Suprapubic skin (tissue), 4 donors: ENCODE data around the gene ZNF483. TPM values are rescaled to one million over a fixed set of nuclear protein-coding genes. Genes with fewer than 3 reads are reported as not detected.
A peak's percentile ranks its signal among the peaks of the same experiment; 100 is the strongest.

Experiments
- DNase-seq, 2 donors: peaks; one replicate each; pipeline ENCODE4 v3.0.0-alpha.2; 2019; ENCODE audit warnings: low spot score in 2 of 2
- H3K27ac ChIP-seq: fragments of 200-600 bp; sonication (generic); one replicate; pipeline ENCODE4 v1.5.1; 2019
- H3K27me3 ChIP-seq: fragments of 200-600 bp; sonication (generic); one replicate; pipeline ENCODE4 v1.5.1; 2019
- H3K36me3 ChIP-seq: fragments of 200-600 bp; sonication (generic); one replicate; pipeline ENCODE4 v1.5.1; 2019
- H3K4me1 ChIP-seq: fragments of 200-600 bp; sonication (generic); one replicate; pipeline ENCODE4 v1.5.1; 2019
- H3K4me3 ChIP-seq: fragments of 200-600 bp; sonication (generic); one replicate; pipeline ENCODE4 v1.5.1; 2019; ENCODE audit warnings: mild to moderate bottlenecking
- H3K9me3 ChIP-seq: fragments of 200-600 bp; sonication (generic); one replicate; pipeline ENCODE4 v1.5.1; 2019
- CTCF ChIP-seq, 2 donors: fragments of 200-600 bp in 1 of 2; fragments of 450-650 bp in 1 of 2; sonication (generic) in 1 of 2; IDR thresholded peaks; one replicate each; pipeline ENCODE4 v1.5.1; 2016 to 2019; ENCODE audit warnings: antibody characterized with exemption in 2 of 2, mild to moderate bottlenecking in 1 of 2, moderate library complexity in 1 of 2
- EP300 ChIP-seq: sonication (generic); formaldehyde crosslinking; IDR thresholded peaks from one replicate; pipeline ENCODE4 v1.6.1; 2017; ENCODE audit warnings: antibody characterized with exemption
- POLR2A ChIP-seq, 2 donors: fragments of 450-650 bp; IDR thresholded peaks; one replicate each; pipeline ENCODE4 v1.6.1; 2017; ENCODE audit warnings: antibody characterized with exemption in 2 of 2, mild to moderate bottlenecking in 2 of 2, moderate library complexity in 2 of 2
- POLR2AphosphoS5 ChIP-seq, 3 donors: sonication (generic); formaldehyde crosslinking; IDR thresholded peaks; one replicate each; pipeline ENCODE4 v1.6.1; 2017; ENCODE audit warnings: antibody characterized with exemption in 3 of 3
- WGBS: methylation state at CpG from one replicate; pipeline ENCODE4 v1.1.5; 2018; 5-methylcytosine and 5-hydroxymethylcytosine counted together
- total RNA-seq, 4 donors: library from RNA; depleted of rRNA; stranded (reverse); fragments of >200 nt; gene quantifications; one replicate each; pipeline ENCODE4 v1.1.0, GENCODE V29; 2016

ZNF483 gene
- 1 to 10 TPM; 1.4 to 4.5 (median 2.5) TPM for total RNA-seq

- DNase-seq, result peak in 1 of 2 donors; percentile 77
- H3K27ac ChIP-seq, result no peak within 1 kb of the TSS
Observed at GRCh38 chr9:111525056-111525977, at the start of gene ZNF483. Gene ZNF483 (plus strand): TSS chr9:111525179. CDS start chr9:111527396, 2,217 bp downstream.

GRCh38 chr9:111475195-111475594, 49.8 kb upstream of the ZNF483 start:
- Histone ChIP-seq H3K9me3 (no peaks in the 10 kb centered on the region), H3K4me1 (peaks cover 25% of the 10 kb centered on the region), H3K36me3 (no peaks in the 10 kb centered on the region), H3K4me3 (no peak overlapping the region), H3K27ac (no peak overlapping the region), H3K27me3 (no peaks in the 10 kb centered on the region)
- 80% methylated on average over 2 of the region's 2 CpGs for WGBS
- TF ChIP-seq POLR2A (IDR thresholded peaks at IDR 0.05), result no peak
- no peak for TF ChIP-seq CTCF (IDR thresholded peaks at IDR 0.05)
- TF ChIP-seq POLR2AphosphoS5 (IDR thresholded peaks at IDR 0.05), result no peak
- no peak for TF ChIP-seq EP300
- no peak for DNase-seq

More at GRCh38 chr9:111525056-111525977, at the start of gene ZNF483:
- Histone ChIP-seq H3K27me3 (no peaks in the 10 kb centered on the region), H3K4me1 (peaks cover 14% of the 10 kb centered on the region), H3K36me3 (no peaks in the 10 kb centered on the region), H3K4me3 (peak within 1 kb of the TSS; percentile 65), H3K9me3 (no peaks in the 10 kb centered on the region)
- WGBS, result 3% methylated on average over 27 of the region's 66 CpGs
- no peak for TF ChIP-seq POLR2AphosphoS5 (IDR thresholded peaks at IDR 0.05)
- no peak for TF ChIP-seq CTCF (IDR thresholded peaks at IDR 0.05)
- no peak for TF ChIP-seq POLR2A (IDR thresholded peaks at IDR 0.05)
- TF ChIP-seq EP300, result no peak

- no peak for DNase-seq
- TF ChIP-seq CTCF (IDR thresholded peaks at IDR 0.05), result no peak
- TF ChIP-seq POLR2A (IDR thresholded peaks at IDR 0.05), result no peak
- no peak for TF ChIP-seq EP300
- no peak for TF ChIP-seq POLR2AphosphoS5 (IDR thresholded peaks at IDR 0.05)
- Histone ChIP-seq H3K36me3 (no peaks in the 10 kb centered on the region), H3K27me3 (no peaks in the 10 kb centered on the region), H3K27ac (no peak overlapping the region), H3K9me3 (no peaks in the 10 kb centered on the region), H3K4me3 (no peak overlapping the region), H3K4me1 (peaks cover 36% of the 10 kb centered on the region)
- WGBS, result 92% methylated on average over 3 of the region's 3 CpGs
Observed at GRCh38 chr9:111477677-111478076, 47.3 kb upstream of the ZNF483 start.

GRCh38 chr9:111481885-111482636, 42.9 kb upstream of the ZNF483 start:
- TF ChIP-seq CTCF (IDR thresholded peaks at IDR 0.05) (no peak), EP300 (no peak), POLR2AphosphoS5 (IDR thresholded peaks at IDR 0.05) (no peak), POLR2A (IDR thresholded peaks at IDR 0.05) (no peak)
- H3K27me3 ChIP-seq, result no peaks in the 10 kb centered on the region
- no peaks in the 10 kb centered on the region for H3K9me3 ChIP-seq
- peaks cover 25% of the 10 kb centered on the region for H3K4me1 ChIP-seq
- H3K27ac ChIP-seq, result peak overlapping the region; percentile 99
- no peaks in the 10 kb centered on the region for H3K36me3 ChIP-seq
- WGBS, result 43% methylated on average over 13 of the region's 13 CpGs
- no peak for DNase-seq
- H3K4me3 ChIP-seq, result peak overlapping the region; percentile 95
